Ascending aorta (tissue), 2 donors: Measurements from ENCODE around the gene LCLAT1. TPM values are rescaled to one million over a fixed set of nuclear protein-coding genes. Genes with fewer than 3 reads are reported as not detected.

Experiments
- DNase-seq, 2 donors: peaks; one replicate each; pipeline ENCODE4 v3.0.0-alpha.2; 2019; ENCODE audit warnings: low spot score in 2 of 2
- H3K27ac ChIP-seq, 2 donors: fragments of 200-600 bp; sonication (generic); one replicate each; pipeline ENCODE4 v1.5.1; 2016 to 2017; ENCODE audit warnings: mild to moderate bottlenecking in 1 of 2
- H3K27me3 ChIP-seq: fragments of 200-600 bp; sonication (generic); one replicate; pipeline ENCODE4 v1.5.1; 2017
- H3K36me3 ChIP-seq, 2 donors: fragments of 200-600 bp; sonication (generic); one replicate each; pipeline ENCODE4 v1.5.1; 2016
- H3K4me1 ChIP-seq, 2 donors: fragments of 200-600 bp; sonication (generic); one replicate each; pipeline ENCODE4 v1.5.1; 2016 to 2017; ENCODE audit warnings: mild to moderate bottlenecking in 1 of 2
- H3K4me3 ChIP-seq, 2 donors: fragments of 200-600 bp; sonication (generic); one replicate each; pipeline ENCODE4 v1.5.1; 2016 to 2017; ENCODE audit warnings: mild to moderate bottlenecking in 1 of 2
- H3K9me3 ChIP-seq, 2 donors: fragments of 200-600 bp; sonication (generic); one replicate each; pipeline ENCODE4 v1.5.1; 2016
- intact Hi-C: fragments of 100-400 bp; cut with DNase I; formaldehyde crosslinking; loops from one replicate; pipeline ENCODE4 v1.15.1; 2023
- total RNA-seq: library from RNA; depleted of rRNA; stranded (reverse); fragments of >200 nt; gene quantifications from one replicate; pipeline ENCODE4 v1.1.0, GENCODE V29; 2016
- TF ChIP-seq, protein P1 (sequence below), 3 experiments: fragments of 200-600 bp in 2 of 3; fragments of 450-650 bp in 1 of 3; sonication (generic) in 2 of 3; IDR thresholded peaks; one replicate each; pipeline ENCODE4 v1.5.1; 2016 to 2019; ENCODE audit warnings: antibody characterized with exemption in 3 of 3, mild to moderate bottlenecking in 1 of 3, moderate library complexity in 1 of 3

Gene LCLAT1
- total RNA-seq, 1 donor from 2014 or later: 9.8 TPM

DNA sequence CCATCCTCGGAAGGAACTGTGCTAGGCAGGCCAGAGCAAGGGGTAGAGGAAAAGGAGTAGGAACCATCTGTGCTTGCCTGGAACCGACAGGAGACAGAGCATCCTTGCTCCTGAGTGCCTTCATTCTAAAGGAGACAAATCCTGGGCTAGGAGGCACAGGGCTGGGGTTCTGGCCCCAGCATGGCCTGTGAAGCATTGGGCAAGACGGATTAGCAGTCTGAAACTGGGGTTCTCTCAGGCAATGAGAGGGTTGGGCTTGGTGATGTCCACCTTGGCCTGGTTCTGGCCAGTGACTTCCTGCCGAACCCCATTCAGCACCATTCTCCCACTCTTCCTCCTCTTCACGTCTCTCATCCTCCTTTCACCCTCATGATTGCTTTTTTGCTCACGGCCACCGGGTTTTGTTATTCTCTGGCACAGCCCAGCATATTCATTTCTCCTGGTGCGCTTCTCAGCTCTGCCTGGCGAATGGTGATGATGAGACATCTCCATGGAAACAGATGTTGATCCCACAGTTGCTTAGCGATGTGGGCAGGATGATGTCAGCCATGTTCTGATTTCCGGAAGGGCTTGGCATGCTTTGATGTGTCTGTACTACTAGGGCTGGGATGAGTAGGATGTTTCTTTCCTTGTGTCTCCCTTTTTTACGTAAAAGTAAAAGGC is 232.5 kb downstream of the LCLAT1 start:
- Histone ChIP-seq H3K36me3 (no peaks in the 10 kb centered on the region), H3K27me3 (no peaks in the 10 kb centered on the region), H3K4me3 (no peak overlapping the region), H3K4me1 (no peaks in the 10 kb centered on the region), H3K27ac (no peak overlapping the region), H3K9me3 (no peaks in the 10 kb centered on the region)
- TF ChIP-seq, protein P1, sequence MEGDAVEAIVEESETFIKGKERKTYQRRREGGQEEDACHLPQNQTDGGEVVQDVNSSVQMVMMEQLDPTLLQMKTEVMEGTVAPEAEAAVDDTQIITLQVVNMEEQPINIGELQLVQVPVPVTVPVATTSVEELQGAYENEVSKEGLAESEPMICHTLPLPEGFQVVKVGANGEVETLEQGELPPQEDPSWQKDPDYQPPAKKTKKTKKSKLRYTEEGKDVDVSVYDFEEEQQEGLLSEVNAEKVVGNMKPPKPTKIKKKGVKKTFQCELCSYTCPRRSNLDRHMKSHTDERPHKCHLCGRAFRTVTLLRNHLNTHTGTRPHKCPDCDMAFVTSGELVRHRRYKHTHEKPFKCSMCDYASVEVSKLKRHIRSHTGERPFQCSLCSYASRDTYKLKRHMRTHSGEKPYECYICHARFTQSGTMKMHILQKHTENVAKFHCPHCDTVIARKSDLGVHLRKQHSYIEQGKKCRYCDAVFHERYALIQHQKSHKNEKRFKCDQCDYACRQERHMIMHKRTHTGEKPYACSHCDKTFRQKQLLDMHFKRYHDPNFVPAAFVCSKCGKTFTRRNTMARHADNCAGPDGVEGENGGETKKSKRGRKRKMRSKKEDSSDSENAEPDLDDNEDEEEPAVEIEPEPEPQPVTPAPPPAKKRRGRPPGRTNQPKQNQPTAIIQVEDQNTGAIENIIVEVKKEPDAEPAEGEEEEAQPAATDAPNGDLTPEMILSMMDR (IDR thresholded peaks at IDR 0.05): no peak
- intact Hi-C loops: no loop called here
- no peak for DNase-seq

DNA sequence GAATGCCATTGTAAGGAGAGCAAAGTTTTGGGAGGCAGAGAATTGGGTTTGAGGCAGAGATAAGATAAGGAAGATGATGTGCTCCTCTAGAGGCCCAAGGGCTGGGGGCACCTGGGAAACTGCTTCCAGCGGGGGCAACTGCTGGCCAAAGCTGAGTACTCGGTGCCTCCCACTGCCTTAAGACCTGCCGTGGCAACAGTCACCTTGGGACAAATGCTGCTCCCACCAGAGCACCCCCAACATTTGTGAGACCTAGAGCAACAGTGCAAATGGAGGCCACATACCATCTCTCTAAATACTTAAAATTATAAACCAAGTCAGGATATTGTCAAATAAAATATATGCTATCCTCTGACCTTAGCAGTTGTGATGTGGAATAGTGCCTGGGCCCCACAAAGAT is 233.1 kb downstream of the LCLAT1 start:
- Histone ChIP-seq H3K27ac (no peak overlapping the region), H3K4me1 (no peaks in the 10 kb centered on the region), H3K36me3 (no peaks in the 10 kb centered on the region), H3K27me3 (no peaks in the 10 kb centered on the region), H3K4me3 (no peak overlapping the region), H3K9me3 (no peaks in the 10 kb centered on the region)
- intact Hi-C loops: no loop called here
- DNase-seq: no peak
- TF ChIP-seq, protein P1 (IDR thresholded peaks at IDR 0.05): no peak

DNA sequence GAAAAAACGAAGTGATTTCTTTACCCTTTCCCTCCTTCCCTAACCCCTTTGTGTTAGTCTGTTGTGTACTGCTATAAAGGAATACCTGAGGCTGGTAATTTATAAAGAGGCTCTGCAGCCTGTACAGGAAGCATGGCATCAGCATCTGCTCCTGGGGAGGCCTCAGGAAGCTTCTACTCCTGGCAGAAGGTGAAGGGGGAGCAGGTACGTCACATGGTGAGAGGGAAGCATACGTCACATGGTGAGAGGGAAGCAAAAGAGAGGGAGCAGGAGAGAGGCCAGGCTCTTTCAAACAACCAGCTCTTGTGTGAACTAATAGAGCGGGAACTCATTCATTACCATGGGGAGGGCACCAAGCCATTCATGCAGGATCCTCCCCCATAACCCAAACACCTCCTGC is 234.0 kb downstream of the LCLAT1 start:
- intact Hi-C loops: no loop called here
- DNase-seq: no peak
- no peak overlapping the region for H3K4me3 ChIP-seq
- TF ChIP-seq, protein P1 (IDR thresholded peaks at IDR 0.05): no peak
- H3K27me3 ChIP-seq: no peaks in the 10 kb centered on the region
- H3K9me3 ChIP-seq: no peaks in the 10 kb centered on the region
- H3K4me1 ChIP-seq: no peaks in the 10 kb centered on the region
- H3K27ac ChIP-seq: no peak overlapping the region
- no peaks in the 10 kb centered on the region for H3K36me3 ChIP-seq

DNA sequence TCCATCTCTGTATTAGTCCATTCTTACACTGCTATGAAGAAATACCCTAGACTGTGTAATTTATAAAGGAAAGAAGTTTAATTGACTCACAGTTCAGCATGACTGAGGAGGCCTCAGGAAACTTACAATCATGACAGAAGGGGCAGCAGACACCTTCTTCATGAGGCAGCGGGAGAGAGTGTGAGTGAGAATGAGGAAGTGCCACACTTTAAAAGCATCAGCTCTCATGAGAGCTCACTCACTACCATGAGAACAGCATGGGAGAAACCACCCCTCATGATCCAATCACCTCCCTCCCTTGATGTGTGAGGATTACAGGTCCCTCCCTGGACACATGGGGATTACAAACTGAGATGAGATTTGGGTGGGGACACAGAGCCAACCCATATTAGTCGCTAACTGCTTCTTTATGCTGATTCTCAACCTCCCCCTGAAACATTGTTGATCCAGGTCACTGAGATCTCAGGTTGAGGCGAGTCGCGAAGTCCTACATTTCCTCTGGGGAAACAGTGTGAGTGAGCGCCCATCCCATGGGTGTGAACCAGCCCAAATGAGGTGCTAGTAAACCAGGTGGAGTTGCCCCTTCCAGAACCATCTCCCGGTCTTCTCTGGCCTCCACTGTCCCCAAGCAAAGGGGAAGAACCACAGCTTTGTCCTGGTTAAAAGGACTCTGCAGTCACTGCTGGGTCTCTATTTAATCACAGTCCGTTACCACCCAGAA is 236.3 kb downstream of the LCLAT1 start:
- DNase-seq: no peak
- Histone ChIP-seq H3K36me3 (no peaks in the 10 kb centered on the region), H3K27me3 (no peaks in the 10 kb centered on the region), H3K4me1 (peaks cover 0 to 8% of the 10 kb centered on the region in 2 donors), H3K27ac (no peak overlapping the region), H3K4me3 (no peak overlapping the region), H3K9me3 (no peaks in the 10 kb centered on the region)
- TF ChIP-seq, protein P1 (IDR thresholded peaks at IDR 0.05): no peak
- intact Hi-C loops: no loop called here

DNA sequence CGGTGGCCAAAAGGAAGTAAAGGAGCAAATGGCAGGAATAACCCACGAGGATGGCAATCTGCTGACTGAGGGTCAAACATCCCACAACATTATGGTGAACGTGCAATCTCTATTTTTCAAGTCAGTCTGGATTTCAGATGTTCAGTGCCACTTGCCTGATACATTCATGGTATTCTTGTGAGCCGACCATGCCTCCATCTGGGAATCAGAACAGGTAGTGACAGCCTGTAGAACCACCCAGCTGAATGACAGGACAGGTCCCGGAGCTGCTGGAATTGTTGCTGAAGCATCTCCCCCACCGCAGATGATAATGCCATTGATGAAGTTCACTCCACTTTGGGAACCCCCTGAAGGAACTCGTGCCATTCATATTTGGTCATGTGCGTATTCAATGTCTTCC is 237.0 kb downstream of the LCLAT1 start:
- no peak overlapping the region for H3K27ac ChIP-seq
- DNase-seq: no peak
- H3K27me3 ChIP-seq: no peaks in the 10 kb centered on the region
- no peaks in the 10 kb centered on the region for H3K36me3 ChIP-seq
- no peak overlapping the region for H3K4me3 ChIP-seq
- intact Hi-C loops: no loop called here
- TF ChIP-seq, protein P1 (IDR thresholded peaks at IDR 0.05): no peak
- H3K9me3 ChIP-seq: no peaks in the 10 kb centered on the region
- peaks cover 2 to 13% of the 10 kb centered on the region in 2 donors for H3K4me1 ChIP-seq
